MM.1S (cell line): ENCODE results near the gene PTGIS.

Experiments used
- DNase-seq: peaks from one replicate; pipeline ENCODE4 v3.0.0-alpha.2; 2015
- H2AFZ ChIP-seq: fragments of 300-600 bp; sonication (generic); 2 replicates; pipeline ENCODE4 v1.6.0; 2016; ENCODE audit warnings: antibody characterized with exemption, low read length
- H3F3A ChIP-seq: fragments of 300-600 bp; sonication (generic); 2 replicates; pipeline ENCODE4 v1.6.1; 2016; ENCODE audit warnings: mild to moderate bottlenecking, antibody characterized with exemption, low read length, moderate library complexity, mixed read lengths; ENCODE audit not compliant: insufficient read depth
- H3K27ac ChIP-seq: fragments of 300-600 bp; sonication (generic); 2 replicates; pipeline ENCODE4 v1.5.1; 2016; ENCODE audit warnings: mild to moderate bottlenecking, low read length
- H3K27me3 ChIP-seq: fragments of 300-600 bp; sonication (generic); replicated peaks from 2 replicates; pipeline ENCODE4 v1.6.0; 2016; ENCODE audit warnings: low read length; ENCODE audit not compliant: insufficient read depth
- H3K36me3 ChIP-seq: fragments of 300-600 bp; sonication (generic); replicated peaks from 2 replicates; pipeline ENCODE4 v1.6.1; 2016; ENCODE audit warnings: mild to moderate bottlenecking, low read length, mixed read lengths; ENCODE audit not compliant: insufficient read depth
- H3K4me1 ChIP-seq: fragments of 300-600 bp; sonication (generic); 2 replicates; pipeline ENCODE4 v1.6.1; 2016; ENCODE audit warnings: low read length, mixed read lengths
- H3K4me2 ChIP-seq: fragments of 300-600 bp; sonication (generic); 2 replicates; pipeline ENCODE4 v1.6.0; 2016; ENCODE audit warnings: low read depth, low read length
- H3K4me3 ChIP-seq: fragments of 300-600 bp; sonication (generic); 2 replicates; pipeline ENCODE4 v1.5.1; 2016; ENCODE audit warnings: low read length, mixed read lengths
- H3K79me2 ChIP-seq: fragments of 300-600 bp; sonication (generic); 2 replicates; pipeline ENCODE4 v1.6.1; 2016; ENCODE audit warnings: mixed run types, low read length, mixed read lengths
- H3K9ac ChIP-seq: fragments of 300-600 bp; sonication (generic); 2 replicates; pipeline ENCODE4 v1.6.1; 2016; ENCODE audit warnings: low read length, mixed read lengths
- H3K9me2 ChIP-seq: fragments of 300-600 bp; sonication (generic); replicated peaks from 2 replicates; pipeline ENCODE4 v1.6.1; 2016; ENCODE audit warnings: mild to moderate bottlenecking, low read length, mixed read lengths; ENCODE audit not compliant: insufficient read depth
- H3K9me3 ChIP-seq: fragments of 300-600 bp; sonication (generic); replicated peaks from 2 replicates; pipeline ENCODE4 v1.6.1; 2016; ENCODE audit warnings: mild to moderate bottlenecking, low read length, mixed read lengths; ENCODE audit not compliant: insufficient read depth
- H4K20me1 ChIP-seq: fragments of 300-600 bp; sonication (generic); 2 replicates; pipeline ENCODE4 v1.6.1; 2016; ENCODE audit warnings: mild to moderate bottlenecking, low read length, moderate library complexity, mixed read lengths; ENCODE audit not compliant: insufficient read depth
- CTCF ChIP-seq: fragments of 300-600 bp; sonication (generic); IDR thresholded peaks from 2 replicates; pipeline ENCODE4 v1.5.1; 2016; ENCODE audit warnings: antibody characterized with exemption, low read length, mixed read lengths
- EZH2 ChIP-seq: fragments of 300-600 bp; sonication (generic); optimal IDR thresholded peaks from 2 replicates; pipeline ENCODE3; 2017; ENCODE audit warnings: low read depth, mild to moderate bottlenecking, antibody characterized with exemption, low read length, mixed read lengths
- EZH2phosphoT487 ChIP-seq: fragments of 300-600 bp; sonication (generic); IDR thresholded peaks from 2 replicates; pipeline ENCODE4 v1.6.1; 2018; ENCODE audit warnings: antibody characterized with exemption, low read length

Gene PTGIS

GRCh38 chr20:49456646-49457045 lies 111.3 kb downstream of the PTGIS start:
- no peaks in the 10 kb centered on the region for H4K20me1 ChIP-seq
- no peak for DNase-seq
- H3K27me3 ChIP-seq, result peaks cover 12% of the 10 kb centered on the region; the same call in 1 of the 2 replicates
- no peaks in the 10 kb centered on the region for H3K4me1 ChIP-seq
- no peak overlapping the region for H3K9ac ChIP-seq
- no peaks in the 10 kb centered on the region for H3K79me2 ChIP-seq
- H3K4me3 ChIP-seq, result no peak overlapping the region
- TF ChIP-seq EZH2phosphoT487, result no peak
- TF ChIP-seq EZH2, result no peak
- no peak overlapping the region for H3K27ac ChIP-seq
- H2AFZ ChIP-seq, result no peak overlapping the region
- H3K4me2 ChIP-seq, result no peak overlapping the region
- H3K9me3 ChIP-seq, result no peaks in the 10 kb centered on the region
- H3K9me2 ChIP-seq, result no peaks in the 10 kb centered on the region
- no peaks in the 10 kb centered on the region for H3K36me3 ChIP-seq
- no peaks in the 10 kb centered on the region for H3F3A ChIP-seq

GRCh38 chr20:49455691-49456090 lies 112.2 kb downstream of the PTGIS start:
- TF ChIP-seq EZH2, result no peak
- TF ChIP-seq EZH2phosphoT487, result no peak
- no peak for TF ChIP-seq CTCF
- Histone ChIP-seq H3K4me2 (no peak overlapping the region), H3F3A (no peaks in the 10 kb centered on the region), H3K36me3 (no peaks in the 10 kb centered on the region), H3K9ac (no peak overlapping the region), H4K20me1 (no peaks in the 10 kb centered on the region), H3K27me3 (peaks cover 12% of the 10 kb centered on the region; the same call in 1 of the 2 replicates), H2AFZ (no peak overlapping the region), H3K79me2 (no peaks in the 10 kb centered on the region), H3K4me3 (no peak overlapping the region), H3K9me3 (no peaks in the 10 kb centered on the region), H3K27ac (no peak overlapping the region), H3K4me1 (no peaks in the 10 kb centered on the region), H3K9me2 (no peaks in the 10 kb centered on the region)
- DNase-seq, result no peak
